Endothelial cell (in vitro differentiated cells): ENCODE data around the gene ABLIM1. TPM values are rescaled to one million over a fixed set of nuclear protein-coding genes. Genes with fewer than 3 reads are reported as not detected.

ENCODE experiments used
- DNase-seq: peaks from one replicate; pipeline ENCODE4 v3.0.0; 2021; ENCODE audit warnings: low spot score
- H3K27ac Mint-ChIP-seq: one replicate; pipeline ENCODE4 v1.8.0; 2021; ENCODE audit warnings: mixed read lengths, inconsistent platforms; ENCODE audit not compliant: unreplicated experiment
- H3K27me3 Mint-ChIP-seq: one replicate; pipeline ENCODE4 v1.8.0; 2021; ENCODE audit warnings: mild to moderate bottlenecking, moderate library complexity, mixed read lengths, inconsistent platforms; ENCODE audit not compliant: unreplicated experiment
- H3K36me3 Mint-ChIP-seq: one replicate; pipeline ENCODE4 v1.8.0; 2021; ENCODE audit warnings: mild to moderate bottlenecking, low read depth, mixed read lengths, inconsistent platforms; ENCODE audit not compliant: unreplicated experiment
- H3K4me1 Mint-ChIP-seq: one replicate; pipeline ENCODE4 v1.8.0; 2021; ENCODE audit warnings: mild to moderate bottlenecking, mixed read lengths, inconsistent platforms; ENCODE audit not compliant: unreplicated experiment
- H3K4me3 Mint-ChIP-seq: one replicate; pipeline ENCODE4 v1.8.0; 2021; ENCODE audit warnings: mild to moderate bottlenecking, mixed read lengths, inconsistent platforms; ENCODE audit not compliant: unreplicated experiment
- H3K9me3 Mint-ChIP-seq: one replicate; pipeline ENCODE4 v1.8.0; 2021; ENCODE audit warnings: mixed read lengths, inconsistent platforms; ENCODE audit not compliant: unreplicated experiment
- CTCF ChIP-seq: fragments of 200-600 bp; sonication (generic); IDR thresholded peaks from one replicate; pipeline ENCODE4 v1.5.0; 2021; ENCODE audit warnings: antibody characterized with exemption; ENCODE audit not compliant: unreplicated experiment
- total RNA-seq: library from RNA; stranded (reverse); fragmentation: NEBNext Ultra II Directional; extraction: Animal tissue kit (Norgen Biotek cat#: 25700); gene quantifications from one replicate; pipeline ENCODE4 v1.2.1, GENCODE V29; 2021; ENCODE audit not compliant: unreplicated experiment

ABLIM1 gene
- total RNA-seq, 1 donor from 2014 or later, result 55.9 TPM

- H3K27ac Mint-ChIP-seq, result no peak overlapping the region
- TF ChIP-seq CTCF, result no peak
- DNase-seq, result no peak
- H3K4me1 Mint-ChIP-seq, result peaks cover 16% of the 10 kb centered on the region
- no peaks in the 10 kb centered on the region for H3K9me3 Mint-ChIP-seq
- H3K36me3 Mint-ChIP-seq, result peaks cover 11% of the 10 kb centered on the region
- peaks cover 8% of the 10 kb centered on the region for H3K27me3 Mint-ChIP-seq
- H3K4me3 Mint-ChIP-seq, result no peak overlapping the region
These were observed 115.7 kb downstream of the ABLIM1 start for GRCh38 chr10:114542373-114542772.

- DNase-seq, result no peak
- Mint-ChIP-seq H3K4me1 (peaks cover 16% of the 10 kb centered on the region), H3K9me3 (no peaks in the 10 kb centered on the region), H3K4me3 (no peak overlapping the region), H3K27me3 (peaks cover 8% of the 10 kb centered on the region), H3K27ac (no peak overlapping the region), H3K36me3 (peaks cover 11% of the 10 kb centered on the region)
- TF ChIP-seq CTCF, result no peak
These were observed 116.3 kb downstream of the ABLIM1 start for GRCh38 chr10:114541797-114542160.

GRCh38 chr10:114541081-114541796, 116.8 kb downstream of the ABLIM1 start:
- H3K4me3 Mint-ChIP-seq, result no peak overlapping the region
- peaks cover 11% of the 10 kb centered on the region for H3K36me3 Mint-ChIP-seq
- H3K4me1 Mint-ChIP-seq, result peaks cover 16% of the 10 kb centered on the region
- DNase-seq, result no peak
- no peaks in the 10 kb centered on the region for H3K9me3 Mint-ChIP-seq
- H3K27ac Mint-ChIP-seq, result no peak overlapping the region
- peaks cover 8% of the 10 kb centered on the region for H3K27me3 Mint-ChIP-seq
- no peak for TF ChIP-seq CTCF

- Mint-ChIP-seq H3K9me3 (no peaks in the 10 kb centered on the region), H3K27me3 (peaks cover 8% of the 10 kb centered on the region), H3K4me1 (peaks cover 16% of the 10 kb centered on the region), H3K27ac (no peak overlapping the region), H3K4me3 (no peak overlapping the region), H3K36me3 (peaks cover 11% of the 10 kb centered on the region)
- TF ChIP-seq CTCF, result no peak
- DNase-seq, result no peak
These were observed 117.8 kb downstream of the ABLIM1 start for GRCh38 chr10:114540236-114540635.

GRCh38 chr10:114539623-114540022, 118.5 kb downstream of the ABLIM1 start:
- Mint-ChIP-seq H3K4me3 (no peak overlapping the region), H3K27me3 (peaks cover 8% of the 10 kb centered on the region), H3K9me3 (no peaks in the 10 kb centered on the region), H3K36me3 (peaks cover 10% of the 10 kb centered on the region), H3K4me1 (peaks cover 16% of the 10 kb centered on the region), H3K27ac (no peak overlapping the region)
- no peak for TF ChIP-seq CTCF
- DNase-seq, result no peak
